Amygdala (tissue), 56 donors: ENCODE data around the gene MED12L.
"Not testable (repeated sequence)": the region's sequence is repeated elsewhere in the genome, so short reads cannot be mapped to it uniquely, and the experiment has no call there.

Source experiments
- DNase-seq, 56 donors: peaks; one replicate each; lab custom pipeline; 2025; lab: John Stamatoyannopoulos, UW

MED12L gene, protein sequence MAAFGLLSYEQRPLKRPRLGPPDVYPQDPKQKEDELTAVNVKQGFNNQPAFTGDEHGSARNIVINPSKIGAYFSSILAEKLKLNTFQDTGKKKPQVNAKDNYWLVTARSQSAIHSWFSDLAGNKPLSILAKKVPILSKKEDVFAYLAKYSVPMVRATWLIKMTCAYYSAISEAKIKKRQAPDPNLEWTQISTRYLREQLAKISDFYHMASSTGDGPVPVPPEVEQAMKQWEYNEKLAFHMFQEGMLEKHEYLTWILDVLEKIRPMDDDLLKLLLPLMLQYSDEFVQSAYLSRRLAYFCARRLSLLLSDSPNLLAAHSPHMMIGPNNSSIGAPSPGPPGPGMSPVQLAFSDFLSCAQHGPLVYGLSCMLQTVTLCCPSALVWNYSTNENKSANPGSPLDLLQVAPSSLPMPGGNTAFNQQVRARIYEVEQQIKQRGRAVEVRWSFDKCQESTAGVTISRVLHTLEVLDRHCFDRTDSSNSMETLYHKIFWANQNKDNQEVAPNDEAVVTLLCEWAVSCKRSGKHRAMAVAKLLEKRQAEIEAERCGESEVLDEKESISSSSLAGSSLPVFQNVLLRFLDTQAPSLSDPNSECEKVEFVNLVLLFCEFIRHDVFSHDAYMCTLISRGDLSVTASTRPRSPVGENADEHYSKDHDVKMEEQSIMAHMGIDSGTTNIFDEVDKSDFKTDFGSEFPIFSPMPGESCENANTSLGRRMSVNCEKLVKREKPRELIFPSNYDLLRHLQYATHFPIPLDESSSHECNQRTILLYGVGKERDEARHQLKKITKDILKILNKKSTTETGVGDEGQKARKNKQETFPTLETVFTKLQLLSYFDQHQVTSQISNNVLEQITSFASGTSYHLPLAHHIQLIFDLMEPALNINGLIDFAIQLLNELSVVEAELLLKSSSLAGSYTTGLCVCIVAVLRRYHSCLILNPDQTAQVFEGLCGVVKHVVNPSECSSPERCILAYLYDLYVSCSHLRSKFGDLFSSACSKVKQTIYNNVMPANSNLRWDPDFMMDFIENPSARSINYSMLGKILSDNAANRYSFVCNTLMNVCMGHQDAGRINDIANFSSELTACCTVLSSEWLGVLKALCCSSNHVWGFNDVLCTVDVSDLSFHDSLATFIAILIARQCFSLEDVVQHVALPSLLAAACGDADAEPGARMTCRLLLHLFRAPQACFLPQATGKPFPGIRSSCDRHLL (N-terminal part only)

DNA sequence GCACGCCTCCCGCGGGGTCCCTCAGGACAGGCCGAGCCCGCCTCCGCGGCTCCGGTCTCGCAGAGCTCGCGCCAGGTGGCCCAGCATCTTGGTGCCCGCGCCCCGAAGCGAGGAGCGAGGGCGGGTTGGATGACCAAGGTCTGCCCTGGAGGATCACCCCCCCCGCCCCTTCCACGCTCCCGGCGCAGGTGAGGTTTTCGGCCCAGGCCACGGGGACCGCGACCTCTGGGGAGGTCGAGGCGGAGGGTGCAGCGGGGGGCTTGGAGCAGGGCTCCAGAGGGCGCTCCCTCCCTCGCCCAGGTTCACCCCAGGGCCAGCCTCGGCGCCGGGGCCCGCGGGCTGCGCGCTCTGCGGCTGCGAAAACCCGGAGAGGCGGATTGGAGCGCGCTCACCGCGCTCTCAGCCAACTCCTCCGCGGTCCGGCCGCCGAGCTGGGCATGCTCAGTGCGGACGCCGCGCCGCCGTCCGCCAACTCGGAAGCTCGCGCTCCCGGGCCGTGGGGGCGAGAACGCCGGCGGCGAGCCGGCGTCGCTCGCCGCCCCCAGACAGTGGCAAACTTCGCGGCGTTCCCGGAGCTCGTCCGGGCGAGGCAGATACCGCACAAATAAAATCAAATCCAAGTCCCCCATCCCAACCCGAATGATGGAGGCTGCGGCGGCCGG, at the start of gene MED12L:
Gene MED12L (plus strand): TSS at position 438 of the 662 bp plus-strand sequence. CDS start 1,263 bp downstream, outside the sequence.
- DNase-seq, result peak in 43 of 56 donors; percentile 12 to 78 (median 50)

DNA sequence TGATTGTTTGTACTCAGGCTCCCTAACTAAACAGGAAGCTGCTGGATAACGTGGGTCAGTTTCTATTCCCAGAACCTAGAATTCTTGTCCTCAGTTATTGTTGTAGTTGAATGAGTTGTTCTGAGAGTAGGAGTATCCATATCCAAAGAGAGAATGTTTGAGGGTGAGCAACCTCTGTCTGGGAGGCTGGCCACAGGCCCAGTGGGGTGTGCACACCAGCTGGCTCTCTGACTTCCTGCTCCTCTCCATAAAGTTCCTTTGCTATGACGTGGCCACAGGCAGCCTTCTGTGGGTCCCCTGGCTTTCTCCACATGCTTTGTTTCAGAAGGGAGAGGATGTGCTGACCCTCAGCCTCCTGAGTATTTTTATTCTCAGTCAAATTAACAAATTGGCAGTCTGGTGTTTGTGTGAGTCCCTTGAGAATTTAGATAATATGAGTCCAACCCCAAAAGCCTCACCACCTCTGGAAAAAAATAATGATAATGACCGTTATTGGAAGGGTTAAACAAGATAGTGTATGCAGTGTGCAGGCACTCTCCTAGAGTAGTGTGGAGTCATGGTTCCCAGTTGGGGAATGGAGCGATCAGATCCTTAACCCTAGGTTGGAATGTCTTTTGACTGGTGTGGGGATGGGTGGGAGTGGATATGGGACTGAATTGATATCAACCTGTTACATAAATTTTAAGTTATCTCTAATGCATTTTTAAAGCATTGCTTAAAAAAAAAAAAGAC, 47.6 kb upstream of the MED12L start:
- DNase-seq, result no peak

- DNase-seq, result no peak
Measured at GRCh38 chr3:151044706-151045105, 40.8 kb upstream of the MED12L start.

- DNase-seq, result no peak
Measured at GRCh38 chr3:151047636-151048035, 37.8 kb upstream of the MED12L start.

GRCh38 chr3:151051533-151051932, 33.9 kb upstream of the MED12L start:
- no peak for DNase-seq

DNA sequence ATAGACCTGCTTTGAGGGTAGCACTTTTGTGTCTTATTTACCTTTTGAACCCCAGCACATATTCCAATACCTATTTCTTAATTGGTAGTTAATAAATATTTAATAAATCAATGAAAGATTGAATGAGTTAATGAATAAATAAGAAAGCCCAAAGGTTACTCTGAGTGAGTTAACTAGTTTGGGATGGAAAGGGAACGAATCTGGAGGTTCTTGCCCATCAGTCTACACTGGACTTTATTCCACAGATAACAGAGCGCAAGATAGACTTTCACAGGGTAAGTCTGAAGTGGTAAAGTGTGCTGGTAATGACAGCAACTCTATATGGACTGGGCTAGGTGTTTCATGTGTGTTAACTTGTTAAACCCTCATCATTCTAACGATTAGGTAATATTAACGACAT, 33.1 kb upstream of the MED12L start:
- DNase-seq, result no peak

- DNase-seq, result no peak
Measured at GRCh38 chr3:151052756-151053155, 32.7 kb upstream of the MED12L start.

- DNase-seq, result no peak
Measured at GRCh38 chr3:151058740-151059139, 26.7 kb upstream of the MED12L start.

DNA sequence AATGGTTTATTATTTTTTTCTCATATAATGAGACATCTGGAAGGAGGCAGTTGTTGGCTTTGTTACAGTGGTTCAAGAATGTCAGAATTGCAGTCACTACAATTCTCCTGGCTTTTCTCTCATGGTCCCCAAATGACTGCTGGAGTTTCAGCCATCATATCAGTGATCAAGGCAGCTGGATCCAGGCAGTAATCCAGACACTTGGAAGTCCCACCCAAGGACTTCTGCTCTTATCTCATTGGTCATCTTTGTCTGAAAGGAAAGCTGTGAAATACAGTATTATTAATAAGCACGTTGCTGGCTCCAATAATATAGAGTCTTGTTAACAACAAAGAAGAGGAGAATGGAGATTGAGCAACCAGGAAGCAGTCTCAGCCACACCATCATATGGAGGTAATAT, 22.9 kb upstream of the MED12L start:
- DNase-seq, result no peak

GRCh38 chr3:151067158-151067557, 18.3 kb upstream of the MED12L start:
- no peak for DNase-seq

DNA sequence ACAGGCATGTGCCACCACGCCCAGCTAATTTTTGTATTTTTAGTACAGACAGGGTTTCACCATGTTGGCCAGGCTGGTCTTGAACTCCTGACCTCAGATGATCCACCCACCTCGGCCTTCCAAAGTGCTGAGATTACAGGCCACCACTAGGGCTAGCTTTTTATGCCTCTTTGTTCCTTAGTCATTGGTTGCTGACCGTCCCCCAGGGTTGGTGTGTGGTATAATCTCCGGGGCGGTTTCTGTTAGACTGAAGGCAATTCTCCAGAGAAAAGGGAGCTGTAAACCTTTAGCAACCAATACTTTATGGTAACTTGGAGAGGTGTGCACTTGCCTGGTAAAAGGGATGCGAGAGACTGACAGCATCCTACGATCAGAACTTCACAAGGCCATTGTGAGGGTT, 12.6 kb upstream of the MED12L start:
- not testable (repeated sequence) for DNase-seq

GRCh38 chr3:151074256-151074655, 11.2 kb upstream of the MED12L start:
- no peak for DNase-seq

- DNase-seq, result no peak
Measured at GRCh38 chr3:151075869-151076562, 9.4 kb upstream of the MED12L start.

DNA sequence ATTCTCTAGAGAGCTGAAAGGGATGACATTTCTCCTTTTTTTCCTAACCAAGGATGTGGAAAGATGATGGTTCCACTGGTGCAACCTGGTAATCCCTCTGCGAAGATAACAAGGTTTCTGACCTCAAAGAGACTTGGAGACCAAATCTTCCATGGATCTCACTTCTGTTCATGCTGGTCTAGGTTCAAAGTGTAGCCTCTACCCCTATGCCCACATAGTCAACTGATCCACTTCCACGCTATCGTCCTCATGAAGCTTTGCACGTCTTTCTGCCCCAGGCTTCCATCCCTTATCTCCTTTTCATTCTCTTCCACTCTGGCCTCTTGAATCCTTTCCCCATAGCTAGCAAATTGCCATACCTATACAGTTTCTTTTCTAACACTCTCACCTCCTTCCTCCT, 8.8 kb upstream of the MED12L start:
- no peak for DNase-seq

DNA sequence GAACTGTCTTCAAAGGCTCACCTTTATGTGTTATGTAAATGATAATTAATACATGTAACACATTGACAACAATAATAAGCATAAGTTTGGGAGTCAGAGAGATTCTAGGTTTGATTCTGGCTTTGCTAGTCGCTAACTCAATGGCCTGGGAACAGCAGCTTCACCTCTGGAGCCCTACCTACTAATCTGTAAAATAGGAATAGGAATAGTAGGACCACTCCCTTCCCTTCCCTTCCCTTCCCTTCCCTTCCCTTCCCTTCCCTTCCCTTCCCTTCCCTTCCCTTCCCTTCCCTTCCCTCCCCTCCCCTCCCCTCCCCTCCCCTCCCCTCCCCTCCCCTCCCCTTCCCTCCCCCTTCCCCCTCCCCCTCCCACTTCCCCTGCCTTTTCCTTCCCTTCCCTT, 4.4 kb upstream of the MED12L start:
- not testable (repeated sequence) for DNase-seq

DNA sequence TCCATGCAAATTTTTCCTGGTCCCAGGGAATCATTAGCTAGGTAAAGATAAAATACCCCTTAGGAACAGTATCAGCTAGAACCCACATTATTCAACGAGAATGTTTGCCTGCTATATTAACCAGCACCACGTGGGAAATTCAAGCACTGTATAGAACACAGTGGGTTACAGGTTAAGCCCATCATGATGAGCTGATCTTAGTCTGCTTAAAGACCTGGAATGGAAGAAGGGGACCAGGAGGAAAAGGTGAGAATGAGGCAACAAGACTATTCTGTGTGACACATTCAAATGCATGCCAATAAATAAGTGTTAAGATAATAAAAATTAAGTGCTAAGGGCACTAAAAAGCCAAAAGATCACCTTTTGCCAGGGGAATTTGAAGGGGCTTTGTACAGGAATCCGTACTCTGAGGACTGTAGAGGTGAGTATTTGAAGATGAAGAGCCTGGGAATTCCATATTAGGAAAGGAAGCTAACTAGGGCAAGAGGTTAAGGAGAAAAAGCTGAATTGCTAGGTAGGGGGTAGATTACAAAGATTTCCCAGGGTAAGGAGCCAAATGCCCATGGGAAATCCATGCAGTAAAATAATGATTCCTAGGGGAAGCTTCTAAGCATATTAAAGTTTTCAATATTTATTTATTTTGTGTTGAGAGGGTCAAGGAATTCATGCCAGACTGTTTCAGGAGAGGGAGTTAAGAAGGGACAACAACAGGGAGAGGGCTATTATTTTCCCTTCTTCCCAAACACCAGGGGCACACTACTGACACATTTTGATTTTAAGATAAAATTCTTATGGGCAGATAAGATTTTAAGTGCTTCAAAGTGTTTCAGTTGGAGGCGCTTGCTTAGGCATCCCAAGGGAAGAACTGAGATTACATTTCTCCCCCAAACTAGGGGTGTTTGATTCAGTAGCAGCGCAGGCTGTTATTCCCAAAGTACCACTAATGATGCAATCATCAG, 2.3 kb upstream of the MED12L start:
- no peak for DNase-seq

GRCh38 chr3:151084893-151085226, 604 bp upstream of the MED12L start:
- DNase-seq, result no peak
